Measurements from ENCODE around the gene PLA2G12B. TPM values are rescaled to one million over a fixed set of nuclear protein-coding genes. Genes with fewer than 3 reads are reported as not detected.

The PLA2G12B gene
- total and polyA plus RNA-seq, 2 of the 8 experiments (the other 6 are each of a cell fraction or from before 2014, with no cell fraction given): not detected

DNA sequence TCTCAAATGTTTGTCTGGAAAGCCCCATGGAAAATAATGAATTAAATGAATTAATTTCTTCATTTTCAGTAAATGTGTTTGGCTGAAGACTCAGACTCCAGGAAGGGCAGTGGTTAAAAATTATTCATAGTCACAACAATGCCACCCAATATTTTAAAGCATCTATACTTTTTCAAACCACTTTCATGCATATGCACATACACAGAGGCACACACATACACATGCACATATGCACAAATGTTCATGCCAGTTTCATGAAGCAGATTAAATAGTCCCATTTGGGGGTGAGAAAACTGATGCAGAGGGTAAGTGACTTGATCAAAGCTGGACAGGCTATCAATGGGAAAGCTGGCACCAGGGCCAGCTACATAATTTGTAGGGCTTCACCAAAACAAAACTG is 1.4 kb upstream of the PLA2G12B start:
- Histone ChIP-seq H3K9ac (replicated peaks in 1 of 4; ENCODE audit: extremely low read depth in 1 of 4, low read depth in 3 of 4, low read length in 3 of 4) (no peak overlapping the region), H2BK120ac (replicated peaks; ENCODE audit: low read depth, low read length) (no peak overlapping the region), H2AFZ (ENCODE audit: low read length) (no peak overlapping the region), H3K4me3 (ENCODE audit: extremely low read depth in 1 of 4, insufficient read depth in 2 of 4, low read depth in 3 of 4, low read length in 4 of 4) (no peak overlapping the region), H3K79me2 (ENCODE audit: control insufficient read depth in 1 of 2, insufficient read depth in 2 of 2, low read length in 2 of 2) (no peaks in the 10 kb centered on the region), H2BK12ac (ENCODE audit: low read depth, low read length) (no peak overlapping the region), H2AK5ac (ENCODE audit: low read depth, low read length) (no peak overlapping the region), H4K5ac (ENCODE audit: insufficient read length, low read depth, low read length) (no peak overlapping the region), H2BK20ac (ENCODE audit: low read length) (no peak overlapping the region), H3K27ac (ENCODE audit: low read depth, low read length) (no peak overlapping the region), H4K20me1 (replicated peaks in 1 of 2; ENCODE audit: control insufficient read depth in 1 of 2, insufficient read depth in 2 of 2, low read length in 2 of 2) (no peaks in the 10 kb centered on the region), H3K4ac (replicated peaks; ENCODE audit: insufficient read length, low read depth, low read length) (no peak overlapping the region), H3K36me3 (ENCODE audit: control insufficient read depth in 2 of 4, insufficient read depth in 4 of 4, low read length in 3 of 4) (no peaks in the 10 kb centered on the region), H3K18ac (ENCODE audit: extremely low read depth, low read length) (no peak overlapping the region), H3K9me3 (ENCODE audit: insufficient read depth in 2 of 2, low read depth in 1 of 2, low read length in 1 of 2) (no peaks in the 10 kb centered on the region), H3K27me3 (replicated peaks in 1 of 4; ENCODE audit: control insufficient read depth in 3 of 4, extremely low read depth in 1 of 4, insufficient read depth in 3 of 4, low read length in 3 of 4) (no peaks in the 10 kb centered on the region), H3K79me1 (ENCODE audit: low read depth, low read length) (no peaks in the 10 kb centered on the region), H3K4me1 (replicated peaks in 1 of 4; ENCODE audit: control insufficient read depth in 3 of 4, insufficient read depth in 4 of 4, low read length in 3 of 4) (peaks cover 8 to 18% (median 11%) of the 10 kb centered on the region in 4 experiments; a peak in 5 of 7 replicates), H3K23ac (ENCODE audit: insufficient read length) (no peak overlapping the region), H3K23me2 (ENCODE audit: low read depth, low read length) (no peaks in the 10 kb centered on the region), H4K8ac (ENCODE audit: extremely low read depth, insufficient read depth, low read length) (no peak overlapping the region), H3K14ac (ENCODE audit: insufficient read length) (no peak overlapping the region), H3K4me2 (ENCODE audit: insufficient read depth in 1 of 2, low read depth in 2 of 2, low read length in 2 of 2) (no peak overlapping the region), H2BK5ac (ENCODE audit: low read depth, low read length) (no peak overlapping the region), H2BK15ac (ENCODE audit: low read length) (no peak overlapping the region), H4K91ac (replicated peaks; ENCODE audit: insufficient read length, low read length) (no peak overlapping the region), H3K56ac (replicated peaks; ENCODE audit: insufficient read length, low read depth, low read length) (no peak overlapping the region)
- CTCF ChIA-PET (ENCODE audit: partially characterized antibody): interaction anchor here (1.9 kb wide), 1 partner anchor 11 kb away, joined by 5 read pairs; no protein-coding TSS in a partner anchor
- no peak for FAIRE-seq
- POLR2A ChIA-PET (ENCODE audit: partially characterized antibody): no interaction called here
- no peak for DNase-seq (ENCODE audit: low read depth in 1 of 2, low spot score in 2 of 2)
- TF ChIP-seq KDM4A (IDR thresholded peaks at IDR 0.05; ENCODE audit: low read depth, low read length, severe bottlenecking) (no peak), POLR2AphosphoS5 (IDR thresholded peaks at IDR 0.05; ENCODE audit: low read depth, low read length) (no peak), EP300 (IDR thresholded peaks at IDR 0.05; ENCODE audit: borderline replicate concordance in 1 of 2, low read depth in 2 of 2, low read length in 2 of 2) (no peak), GABPA (IDR thresholded peaks at IDR 0.05; ENCODE audit: borderline replicate concordance, insufficient read depth, low read length) (no peak), BCL11A (IDR thresholded peaks at IDR 0.05; ENCODE audit: low read depth in 2 of 2, low read length in 2 of 2) (no peak), SP1 (IDR thresholded peaks at IDR 0.05; ENCODE audit: low read depth, low read length) (no peak), ZNF274 (IDR thresholded peaks at IDR 0.05; ENCODE audit: borderline replicate concordance, extremely low read depth, low read length) (no peak), POLR2A (IDR thresholded peaks at IDR 0.05; ENCODE audit: control extremely low read depth in 1 of 2, low read depth in 2 of 2, low read length in 2 of 2) (no peak), JUN (IDR thresholded peaks at IDR 0.05; ENCODE audit: low read depth, low read length) (no peak), HDAC2 (IDR thresholded peaks at IDR 0.05; ENCODE audit: borderline replicate concordance in 1 of 2, low read depth in 2 of 2, low read length in 2 of 2) (no peak), TEAD4 (IDR thresholded peaks at IDR 0.05; ENCODE audit: low read depth, low read length) (no peak)
- TF ChIP-seq, protein P1, sequence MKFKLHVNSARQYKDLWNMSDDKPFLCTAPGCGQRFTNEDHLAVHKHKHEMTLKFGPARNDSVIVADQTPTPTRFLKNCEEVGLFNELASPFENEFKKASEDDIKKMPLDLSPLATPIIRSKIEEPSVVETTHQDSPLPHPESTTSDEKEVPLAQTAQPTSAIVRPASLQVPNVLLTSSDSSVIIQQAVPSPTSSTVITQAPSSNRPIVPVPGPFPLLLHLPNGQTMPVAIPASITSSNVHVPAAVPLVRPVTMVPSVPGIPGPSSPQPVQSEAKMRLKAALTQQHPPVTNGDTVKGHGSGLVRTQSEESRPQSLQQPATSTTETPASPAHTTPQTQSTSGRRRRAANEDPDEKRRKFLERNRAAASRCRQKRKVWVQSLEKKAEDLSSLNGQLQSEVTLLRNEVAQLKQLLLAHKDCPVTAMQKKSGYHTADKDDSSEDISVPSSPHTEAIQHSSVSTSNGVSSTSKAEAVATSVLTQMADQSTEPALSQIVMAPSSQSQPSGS (IDR thresholded peaks at IDR 0.05; ENCODE audit: low read length): no peak
- TF ChIP-seq, protein P2, sequence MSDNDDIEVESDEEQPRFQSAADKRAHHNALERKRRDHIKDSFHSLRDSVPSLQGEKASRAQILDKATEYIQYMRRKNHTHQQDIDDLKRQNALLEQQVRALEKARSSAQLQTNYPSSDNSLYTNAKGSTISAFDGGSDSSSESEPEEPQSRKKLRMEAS (IDR thresholded peaks at IDR 0.05): no peak

Data from H1 (cell line).